Ovary (tissue), 3 donors: ENCODE measurements around the gene METTL25.

Source experiments
- EP300 ChIP-seq: sonication (generic); formaldehyde crosslinking; IDR thresholded peaks from one replicate; pipeline ENCODE4 v1.6.1; 2017; ENCODE audit warnings: antibody characterized with exemption
- POLR2A ChIP-seq: fragments of 450-650 bp; IDR thresholded peaks from one replicate; pipeline ENCODE4 v1.6.1; 2017; ENCODE audit warnings: antibody characterized with exemption, mild to moderate bottlenecking, moderate library complexity
- TF ChIP-seq, protein P1 (sequence below), 3 donors: fragments of 450-650 bp in 2 of 3; fragments of 200-600 bp in 1 of 3; IDR thresholded peaks; one replicate each; pipeline versions ENCODE4 v1.5.1 to v1.8.0; 2016 to 2022; ENCODE audit warnings: antibody characterized with exemption in 3 of 3, mild to moderate bottlenecking in 1 of 3
- donor health status: DM: no; HTN: no; CAD: no.

DNA sequence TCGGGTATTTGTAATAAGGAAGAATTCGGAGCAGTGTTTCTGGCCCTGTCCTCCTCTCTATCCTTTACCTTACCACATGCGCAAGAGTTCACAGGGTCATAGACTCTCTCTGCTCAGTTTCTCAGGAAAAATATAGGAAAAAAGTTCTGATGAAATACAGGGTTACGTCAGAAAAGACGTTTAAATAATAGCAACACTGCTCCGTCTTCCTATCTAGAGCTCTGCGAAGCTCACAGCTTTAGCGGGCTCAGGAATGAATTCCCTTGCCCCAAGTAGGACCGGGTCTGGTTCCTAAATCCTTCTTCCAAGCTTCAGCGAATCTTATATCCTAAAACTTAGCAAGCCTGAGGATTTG, 507 bp upstream of the METTL25 start:
- TF ChIP-seq POLR2A (no peak), EP300 (no peak)
- TF ChIP-seq, protein P1, sequence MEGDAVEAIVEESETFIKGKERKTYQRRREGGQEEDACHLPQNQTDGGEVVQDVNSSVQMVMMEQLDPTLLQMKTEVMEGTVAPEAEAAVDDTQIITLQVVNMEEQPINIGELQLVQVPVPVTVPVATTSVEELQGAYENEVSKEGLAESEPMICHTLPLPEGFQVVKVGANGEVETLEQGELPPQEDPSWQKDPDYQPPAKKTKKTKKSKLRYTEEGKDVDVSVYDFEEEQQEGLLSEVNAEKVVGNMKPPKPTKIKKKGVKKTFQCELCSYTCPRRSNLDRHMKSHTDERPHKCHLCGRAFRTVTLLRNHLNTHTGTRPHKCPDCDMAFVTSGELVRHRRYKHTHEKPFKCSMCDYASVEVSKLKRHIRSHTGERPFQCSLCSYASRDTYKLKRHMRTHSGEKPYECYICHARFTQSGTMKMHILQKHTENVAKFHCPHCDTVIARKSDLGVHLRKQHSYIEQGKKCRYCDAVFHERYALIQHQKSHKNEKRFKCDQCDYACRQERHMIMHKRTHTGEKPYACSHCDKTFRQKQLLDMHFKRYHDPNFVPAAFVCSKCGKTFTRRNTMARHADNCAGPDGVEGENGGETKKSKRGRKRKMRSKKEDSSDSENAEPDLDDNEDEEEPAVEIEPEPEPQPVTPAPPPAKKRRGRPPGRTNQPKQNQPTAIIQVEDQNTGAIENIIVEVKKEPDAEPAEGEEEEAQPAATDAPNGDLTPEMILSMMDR (IDR thresholded peaks at IDR 0.05) = no peak
